ENCODE measurements around the gene GABRE.

GABRE gene

GRCh38 chrX:151970027-151970426 is 4.4 kb downstream of the GABRE start:
- Histone ChIP-seq H3K9me2 (replicated peaks; ENCODE audit: low read depth, low read length) (no peaks in the 10 kb centered on the region), H4K20me1 (ENCODE audit: insufficient read depth, low read length, poor library complexity, severe bottlenecking) (no peaks in the 10 kb centered on the region), H3K36me3 (ENCODE audit: insufficient read depth, low read length) (no peaks in the 10 kb centered on the region), H3K4me1 (ENCODE audit: insufficient read depth, low read length, poor library complexity, severe bottlenecking) (no peaks in the 10 kb centered on the region), H3K27me3 (ENCODE audit: insufficient read depth, low read length, poor library complexity, severe bottlenecking) (no peaks in the 10 kb centered on the region), H3K4me2 (ENCODE audit: low read depth, low read length, poor library complexity, severe bottlenecking) (no peak overlapping the region), H3K4me3 (ENCODE audit: low read length, poor library complexity, severe bottlenecking) (no peak overlapping the region), H3K9me3 (ENCODE audit: insufficient read depth, low read depth, low read length) (no peaks in the 10 kb centered on the region), H3F3A (ENCODE audit: low read depth) (no peaks in the 10 kb centered on the region), H3K79me2 (ENCODE audit: insufficient read depth, low read length) (no peaks in the 10 kb centered on the region), H3K9ac (ENCODE audit: low read depth, low read length, poor library complexity, severe bottlenecking) (no peak overlapping the region), H2AFZ (ENCODE audit: low read length) (no peak overlapping the region)
- TF ChIP-seq CTCF (conservative IDR thresholded peaks at IDR 0.05; ENCODE audit: low read length) (no peak), EZH2phosphoT487 (IDR thresholded peaks at IDR 0.05; ENCODE audit: borderline replicate concordance) (no peak)

DNA sequence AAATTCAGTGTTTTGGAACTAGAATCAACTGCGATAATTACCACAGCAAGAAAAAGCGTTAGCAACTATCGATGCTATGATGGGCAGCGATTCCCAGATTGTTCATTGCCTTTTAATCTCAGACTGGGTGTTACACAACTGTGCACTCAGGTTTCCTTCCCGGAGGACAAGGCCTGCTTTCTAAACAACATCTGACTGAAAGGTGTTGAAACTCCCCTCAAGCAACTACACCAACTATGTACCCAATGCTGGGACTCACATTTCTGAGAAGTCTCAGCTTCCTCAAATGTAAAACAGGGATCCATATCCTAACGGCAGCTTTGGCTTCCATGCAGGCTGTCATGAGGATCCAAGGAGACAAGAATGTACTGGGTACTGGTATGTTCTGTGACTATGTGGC is 8.2 kb downstream of the GABRE start:
- no peaks in the 10 kb centered on the region for H3K27me3 ChIP-seq (ENCODE audit: insufficient read depth, low read length, poor library complexity, severe bottlenecking)
- no peaks in the 10 kb centered on the region for H3F3A ChIP-seq (ENCODE audit: low read depth)
- H3K4me2 ChIP-seq (ENCODE audit: low read depth, low read length, poor library complexity, severe bottlenecking): no peak overlapping the region
- H3K9me2 ChIP-seq (replicated peaks; ENCODE audit: low read depth, low read length): no peaks in the 10 kb centered on the region
- H4K20me1 ChIP-seq (ENCODE audit: insufficient read depth, low read length, poor library complexity, severe bottlenecking): no peaks in the 10 kb centered on the region
- H3K36me3 ChIP-seq (ENCODE audit: insufficient read depth, low read length): no peaks in the 10 kb centered on the region
- H2AFZ ChIP-seq (ENCODE audit: low read length): no peak overlapping the region
- no peak overlapping the region for H3K4me3 ChIP-seq (ENCODE audit: low read length, poor library complexity, severe bottlenecking)
- H3K79me2 ChIP-seq (ENCODE audit: insufficient read depth, low read length): no peaks in the 10 kb centered on the region
- TF ChIP-seq EZH2phosphoT487 (IDR thresholded peaks at IDR 0.05; ENCODE audit: borderline replicate concordance): no peak
- TF ChIP-seq CTCF (conservative IDR thresholded peaks at IDR 0.05; ENCODE audit: low read length): no peak
- no peak overlapping the region for H3K9ac ChIP-seq (ENCODE audit: low read depth, low read length, poor library complexity, severe bottlenecking)
- H3K9me3 ChIP-seq (ENCODE audit: insufficient read depth, low read depth, low read length): no peaks in the 10 kb centered on the region
- no peaks in the 10 kb centered on the region for H3K4me1 ChIP-seq (ENCODE audit: insufficient read depth, low read length, poor library complexity, severe bottlenecking)

DNA sequence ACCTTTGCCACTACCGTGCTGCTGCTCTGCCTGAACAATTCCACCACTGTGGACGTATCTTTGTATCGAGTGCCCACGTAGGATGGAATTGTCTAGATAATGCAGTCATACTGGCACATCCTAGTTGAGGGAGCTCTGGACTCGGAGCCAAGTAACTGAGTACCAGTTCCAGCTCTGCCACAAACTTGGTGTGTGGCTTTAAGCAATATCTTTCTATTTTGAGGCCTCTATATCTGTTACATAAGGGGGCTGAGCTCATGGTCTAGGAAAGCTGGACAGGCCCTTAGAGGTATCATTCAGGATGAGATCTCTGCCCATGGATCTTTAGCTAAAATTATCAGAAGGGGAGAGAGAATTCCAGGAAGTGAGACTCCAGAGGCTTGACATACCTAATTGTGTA is 12.4 kb downstream of the GABRE start:
- H3K36me3 ChIP-seq (ENCODE audit: insufficient read depth, low read length): no peaks in the 10 kb centered on the region
- no peak overlapping the region for H3K9ac ChIP-seq (ENCODE audit: low read depth, low read length, poor library complexity, severe bottlenecking)
- no peaks in the 10 kb centered on the region for H3F3A ChIP-seq (ENCODE audit: low read depth)
- H3K4me3 ChIP-seq (ENCODE audit: low read length, poor library complexity, severe bottlenecking): no peak overlapping the region
- no peak overlapping the region for H2AFZ ChIP-seq (ENCODE audit: low read length)
- no peak overlapping the region for H3K4me2 ChIP-seq (ENCODE audit: low read depth, low read length, poor library complexity, severe bottlenecking)
- no peaks in the 10 kb centered on the region for H3K9me3 ChIP-seq (ENCODE audit: insufficient read depth, low read depth, low read length)
- H3K4me1 ChIP-seq (ENCODE audit: insufficient read depth, low read length, poor library complexity, severe bottlenecking): no peaks in the 10 kb centered on the region
- H4K20me1 ChIP-seq (ENCODE audit: insufficient read depth, low read length, poor library complexity, severe bottlenecking): no peaks in the 10 kb centered on the region
- no peaks in the 10 kb centered on the region for H3K27me3 ChIP-seq (ENCODE audit: insufficient read depth, low read length, poor library complexity, severe bottlenecking)
- no peaks in the 10 kb centered on the region for H3K9me2 ChIP-seq (replicated peaks; ENCODE audit: low read depth, low read length)
- TF ChIP-seq EZH2phosphoT487 (IDR thresholded peaks at IDR 0.05; ENCODE audit: borderline replicate concordance): no peak
- no peak for TF ChIP-seq CTCF (conservative IDR thresholded peaks at IDR 0.05; ENCODE audit: low read length)
- no peaks in the 10 kb centered on the region for H3K79me2 ChIP-seq (ENCODE audit: insufficient read depth, low read length)
